Measurements from ENCODE around the gene HAGH.

HAGH gene

DNA sequence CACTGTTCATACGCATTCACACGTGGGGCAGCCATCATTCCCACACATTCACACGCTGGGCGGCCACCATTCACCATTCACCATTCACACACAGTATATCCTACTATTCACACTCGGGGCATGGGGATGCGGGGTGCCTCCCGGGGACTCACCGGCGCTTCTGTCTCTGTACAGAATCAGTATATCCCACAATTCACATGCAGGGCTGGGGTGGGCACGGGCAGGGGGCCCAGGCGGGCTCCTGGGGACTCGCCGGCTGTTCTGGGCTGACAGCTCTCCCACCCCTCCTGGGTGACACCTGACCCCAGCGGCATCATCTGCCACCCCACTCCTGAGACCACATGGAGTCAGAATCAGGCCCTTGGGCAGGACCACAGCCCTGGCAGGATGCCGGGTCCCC is 64.9 kb downstream of the HAGH start:
- no peaks in the 10 kb centered on the region for H3K27me3 ChIP-seq (ENCODE audit: insufficient read depth, low read length)
- H3K36me3 ChIP-seq (ENCODE audit: insufficient read depth, low read depth, low read length) = 0 out of 2 replicates have a peak, but pooled peaks cover 6% of the 10 kb centered on the region
- no peak overlapping the region for H3K9ac ChIP-seq (ENCODE audit: low read depth, low read length)
- H3K9me3 ChIP-seq (ENCODE audit: insufficient read depth, low read depth, low read length) = no peaks in the 10 kb centered on the region
- no peak overlapping the region for H3K27ac ChIP-seq (ENCODE audit: low read length)
- peaks cover 4% of the 10 kb centered on the region; the same call in 1 of the 2 replicates for H3K4me1 ChIP-seq (ENCODE audit: insufficient read depth, low read length)
- H3K4me3 ChIP-seq (ENCODE audit: low read length) = no peak overlapping the region

GRCh38 chr16:1760911-1761310 is 65.7 kb downstream of the HAGH start:
- no peaks in the 10 kb centered on the region for H3K9me3 ChIP-seq (ENCODE audit: insufficient read depth, low read depth, low read length)
- H3K36me3 ChIP-seq (ENCODE audit: insufficient read depth, low read depth, low read length) = 0 out of 2 replicates have a peak, but pooled peaks cover 6% of the 10 kb centered on the region
- H3K9ac ChIP-seq (ENCODE audit: low read depth, low read length) = no peak overlapping the region
- H3K27me3 ChIP-seq (ENCODE audit: insufficient read depth, low read length) = no peaks in the 10 kb centered on the region
- no peak overlapping the region for H3K4me3 ChIP-seq (ENCODE audit: low read length)
- H3K27ac ChIP-seq (ENCODE audit: low read length) = no peak overlapping the region
- H3K4me1 ChIP-seq (ENCODE audit: insufficient read depth, low read length) = peaks cover 4% of the 10 kb centered on the region; the same call in 1 of the 2 replicates

GRCh38 chr16:1759511-1759910 is 67.1 kb downstream of the HAGH start:
- Histone ChIP-seq H3K4me1 (ENCODE audit: insufficient read depth, low read length) (peaks cover 4% of the 10 kb centered on the region; the same call in 1 of the 2 replicates), H3K27me3 (ENCODE audit: insufficient read depth, low read length) (no peaks in the 10 kb centered on the region), H3K27ac (ENCODE audit: low read length) (no peak overlapping the region), H3K9me3 (ENCODE audit: insufficient read depth, low read depth, low read length) (no peaks in the 10 kb centered on the region), H3K36me3 (ENCODE audit: insufficient read depth, low read depth, low read length) (no peaks in the 10 kb centered on the region), H3K4me3 (ENCODE audit: low read length) (no peak overlapping the region), H3K9ac (ENCODE audit: low read depth, low read length) (no peak overlapping the region)

DNA sequence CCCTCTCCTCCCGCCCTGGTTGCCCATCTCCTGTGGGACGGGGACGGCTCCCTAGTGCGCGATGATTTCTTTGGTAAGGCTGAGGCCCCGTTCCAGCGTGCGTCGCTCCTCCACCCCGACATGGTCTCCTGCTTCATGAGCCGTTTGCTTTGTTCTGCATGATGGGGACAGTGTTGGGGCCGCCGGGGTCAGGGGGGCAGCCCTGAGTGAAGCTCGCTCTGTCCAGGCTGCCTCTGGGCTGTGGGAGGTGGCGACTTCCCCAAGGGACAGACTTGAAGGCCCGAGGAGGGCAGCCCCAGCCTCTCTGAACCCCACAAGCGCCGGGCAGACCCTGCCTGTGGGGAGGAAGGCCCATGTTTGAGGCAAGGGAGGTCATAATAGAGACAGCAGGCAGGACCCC is 67.7 kb downstream of the HAGH start:
- no peaks in the 10 kb centered on the region for H3K4me1 ChIP-seq (ENCODE audit: insufficient read depth, low read length)
- H3K4me3 ChIP-seq (ENCODE audit: low read length) = no peak overlapping the region
- no peaks in the 10 kb centered on the region for H3K27me3 ChIP-seq (ENCODE audit: insufficient read depth, low read length)
- no peaks in the 10 kb centered on the region for H3K36me3 ChIP-seq (ENCODE audit: insufficient read depth, low read depth, low read length)
- no peaks in the 10 kb centered on the region for H3K9me3 ChIP-seq (ENCODE audit: insufficient read depth, low read depth, low read length)
- H3K27ac ChIP-seq (ENCODE audit: low read length) = no peak overlapping the region
- H3K9ac ChIP-seq (ENCODE audit: low read depth, low read length) = no peak overlapping the region

GRCh38 chr16:1757714-1758461 is 68.7 kb downstream of the HAGH start:
- no peaks in the 10 kb centered on the region for H3K4me1 ChIP-seq (ENCODE audit: insufficient read depth, low read length)
- no peak overlapping the region for H3K4me3 ChIP-seq (ENCODE audit: low read length)
- no peaks in the 10 kb centered on the region for H3K36me3 ChIP-seq (ENCODE audit: insufficient read depth, low read depth, low read length)
- no peak overlapping the region for H3K9ac ChIP-seq (ENCODE audit: low read depth, low read length)
- H3K27me3 ChIP-seq (ENCODE audit: insufficient read depth, low read length) = no peaks in the 10 kb centered on the region
- H3K27ac ChIP-seq (ENCODE audit: low read length) = no peak overlapping the region
- no peaks in the 10 kb centered on the region for H3K9me3 ChIP-seq (ENCODE audit: insufficient read depth, low read depth, low read length)
